PC-3 (cell line): Measurements from ENCODE around the gene C3orf22. TPM values are rescaled to one million over a fixed set of nuclear protein-coding genes. Genes with fewer than 3 reads are reported as not detected.

Source experiments
- ATAC-seq: fragments of 200-7000 bp; cut with Tn5 transposase; 2 replicates; pipeline ENCODE4 v1.9.1; 2020; ENCODE audit warnings: mild to moderate bottlenecking, moderate library complexity
- BruUV-seq: library from RNA; stranded (reverse); fragments of 400-500 nt; replicated peaks from 2 replicates; lab custom pipeline; 2021; lab: Mats Ljungman, UMichigan
- CTCF ChIA-PET: fragments of 300-600 bp; sonication (Branson Sonifier 250); formaldehyde crosslinking; loops from one replicate; lab custom pipeline; 2022; ENCODE audit warnings: antibody characterized with exemption; lab: Charles Lee
- POLR2A ChIA-PET: fragments of 300-600 bp; sonication (Branson Sonifier 250); formaldehyde crosslinking; loops from one replicate; lab custom pipeline; 2022; ENCODE audit warnings: antibody characterized with exemption; ENCODE audit not compliant: unreplicated experiment; lab: Charles Lee
- DNase-seq: peaks from one replicate; pipeline ENCODE4 v3.0.0-alpha.2; 2015
- H2AFZ ChIP-seq: fragments of 300-600 bp; sonication (generic); 2 replicates; pipeline ENCODE4 v1.6.0; 2016; ENCODE audit warnings: antibody characterized with exemption, low read length
- H3F3A ChIP-seq: fragments of 300-600 bp; sonication (generic); one replicate; pipeline ENCODE4 v1.6.0; 2017; ENCODE audit warnings: antibody characterized with exemption, low read length, control low read depth, mild to moderate bottlenecking; ENCODE audit not compliant: unreplicated experiment
- H3K27ac ChIP-seq: fragments of 300-600 bp; sonication (generic); 2 replicates; pipeline ENCODE4 v1.5.1; 2016; ENCODE audit warnings: mild to moderate bottlenecking, low read length
- H3K27me3 ChIP-seq: fragments of 300-600 bp; sonication (generic); 2 replicates; pipeline ENCODE4 v1.6.1; 2016; ENCODE audit warnings: low read length, mixed read lengths
- H3K36me3 ChIP-seq: fragments of 300-600 bp; sonication (generic); 2 replicates; pipeline ENCODE4 v1.6.1; 2016; ENCODE audit warnings: low read depth, mixed run types, low read length, mixed read lengths
- H3K4me1 ChIP-seq: fragments of 300-600 bp; sonication (generic); 2 replicates; pipeline ENCODE4 v1.5.1; 2016; ENCODE audit warnings: low read length; ENCODE audit not compliant: insufficient read depth
- H3K4me2 ChIP-seq: fragments of 300-600 bp; sonication (generic); 2 replicates; pipeline ENCODE4 v1.6.0; 2016; ENCODE audit warnings: low read length
- H3K4me3 ChIP-seq: fragments of 300-600 bp; sonication (generic); 2 replicates; pipeline ENCODE4 v1.5.1; 2016; ENCODE audit warnings: mild to moderate bottlenecking, low read length, mixed read lengths
- H3K79me2 ChIP-seq: fragments of 300-600 bp; sonication (generic); 2 replicates; pipeline ENCODE4 v1.6.1; 2017; ENCODE audit warnings: low read length, mixed read lengths
- H3K9ac ChIP-seq: fragments of 300-600 bp; sonication (generic); 2 replicates; pipeline ENCODE4 v1.6.0; 2016; ENCODE audit warnings: mild to moderate bottlenecking, low read length
- H3K9me2 ChIP-seq: fragments of 300-600 bp; sonication (generic); replicated peaks from 2 replicates; pipeline ENCODE4 v1.6.1; 2016; ENCODE audit warnings: mixed run types, low read length, mixed read lengths
- H3K9me3 ChIP-seq: fragments of 300-600 bp; sonication (generic); 2 replicates; pipeline ENCODE4 v1.6.1; 2016; ENCODE audit warnings: low read length, mixed read lengths
- H4K20me1 ChIP-seq: fragments of 300-600 bp; sonication (generic); 2 replicates; pipeline ENCODE4 v1.6.1; 2016; ENCODE audit warnings: low read length, mixed read lengths
- EZH2 ChIP-seq: fragments of 300-600 bp; sonication (generic); IDR thresholded peaks from one replicate; pipeline ENCODE4 v1.6.1; 2017; ENCODE audit warnings: antibody characterized with exemption, mild to moderate bottlenecking, low read length; ENCODE audit not compliant: unreplicated experiment
- EZH2phosphoT487 ChIP-seq: fragments of 300-600 bp; sonication (generic); IDR thresholded peaks from 2 replicates; pipeline ENCODE4 v1.6.1; 2018; ENCODE audit warnings: mild to moderate bottlenecking, antibody characterized with exemption, low read length, borderline replicate concordance
- intact Hi-C: fragments of 100-400 bp; cut with micrococcal nuclease; formaldehyde crosslinking; loops from 2 replicates; pipeline ENCODE4 v1.9.0; 2023
- total RNA-seq: library from RNA; depleted of rRNA; stranded (reverse); fragments of >200 nt; gene quantifications from 2 replicates; pipeline ENCODE4 v1.2.3, GENCODE V29; 2014
- TF ChIP-seq, protein P1 (sequence below): fragments of 300-600 bp; sonication (generic); conservative IDR thresholded peaks from 2 replicates; pipeline ENCODE4 v1.5.1; 2017; ENCODE audit warnings: antibody characterized with exemption, low read depth, mild to moderate bottlenecking, low read length

The C3orf22 gene
- total RNA-seq, 1 experiment from 2014 or later: not detected

DNA sequence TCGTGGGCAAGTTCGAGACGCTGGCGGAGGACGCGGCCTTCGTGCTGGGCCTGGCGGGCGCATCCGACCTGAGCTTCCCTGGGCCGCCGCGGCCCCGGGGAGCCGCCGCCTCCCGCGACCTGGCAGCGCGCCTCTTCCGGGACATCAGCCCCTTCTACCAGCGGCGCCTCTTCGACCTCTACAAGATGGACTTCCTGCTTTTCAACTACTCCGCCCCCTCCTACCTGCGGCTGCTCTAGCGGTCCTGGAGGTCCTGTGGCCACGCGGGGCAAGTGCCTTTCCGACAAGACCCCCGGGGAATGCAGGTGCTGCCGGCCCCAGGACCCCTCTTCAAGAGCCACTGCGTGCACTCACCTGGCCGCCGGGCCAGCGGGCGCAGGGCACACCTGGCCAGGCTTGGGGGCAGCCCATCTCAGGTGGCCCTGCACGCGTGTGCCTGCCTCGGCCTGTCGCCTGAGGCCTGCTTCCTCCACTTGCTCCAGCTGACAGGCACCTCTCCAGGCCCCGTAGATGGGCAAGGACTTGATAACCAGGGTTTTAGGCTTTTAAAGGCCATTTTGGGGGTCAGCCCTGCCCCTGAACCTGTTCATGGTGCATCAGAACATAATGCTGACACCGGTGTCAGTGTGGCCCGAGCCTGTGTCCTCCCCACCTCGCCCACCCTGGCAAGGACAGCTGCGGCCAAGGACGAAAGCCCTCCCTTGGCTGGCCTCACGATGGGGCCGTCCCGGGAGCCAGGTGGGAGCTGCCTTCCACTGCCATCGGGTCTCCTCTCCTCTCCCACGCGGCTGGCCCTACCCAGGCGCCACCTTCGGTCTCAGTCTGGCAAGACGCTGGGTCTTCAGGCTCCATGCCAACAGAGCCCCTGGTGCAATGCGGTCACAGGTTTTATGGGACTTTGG is 16.1 kb downstream of the C3orf22 start:
- DNase-seq: no peak
- Histone ChIP-seq H3K79me2 (no peaks in the 10 kb centered on the region), H2AFZ (no peak overlapping the region), H3K9me2 (no peaks in the 10 kb centered on the region), H3K4me2 (no peak overlapping the region), H3K9me3 (no peaks in the 10 kb centered on the region), H3K4me1 (peaks cover 14% of the 10 kb centered on the region), H3K9ac (no peak overlapping the region), H4K20me1 (no peaks in the 10 kb centered on the region), H3K27me3 (0 out of 2 replicates have a peak, but pooled peaks cover 10% of the 10 kb centered on the region), H3K27ac (no peak overlapping the region), H3K36me3 (no peaks in the 10 kb centered on the region), H3F3A (no peaks in the 10 kb centered on the region), H3K4me3 (no peak overlapping the region)
- no TSS peak for BruUV-seq
- ChIA-PET CTCF (no interaction called here), POLR2A (no interaction called here)
- intact Hi-C loops: no loop called here
- ATAC-seq: no peak
- TF ChIP-seq, protein P1, sequence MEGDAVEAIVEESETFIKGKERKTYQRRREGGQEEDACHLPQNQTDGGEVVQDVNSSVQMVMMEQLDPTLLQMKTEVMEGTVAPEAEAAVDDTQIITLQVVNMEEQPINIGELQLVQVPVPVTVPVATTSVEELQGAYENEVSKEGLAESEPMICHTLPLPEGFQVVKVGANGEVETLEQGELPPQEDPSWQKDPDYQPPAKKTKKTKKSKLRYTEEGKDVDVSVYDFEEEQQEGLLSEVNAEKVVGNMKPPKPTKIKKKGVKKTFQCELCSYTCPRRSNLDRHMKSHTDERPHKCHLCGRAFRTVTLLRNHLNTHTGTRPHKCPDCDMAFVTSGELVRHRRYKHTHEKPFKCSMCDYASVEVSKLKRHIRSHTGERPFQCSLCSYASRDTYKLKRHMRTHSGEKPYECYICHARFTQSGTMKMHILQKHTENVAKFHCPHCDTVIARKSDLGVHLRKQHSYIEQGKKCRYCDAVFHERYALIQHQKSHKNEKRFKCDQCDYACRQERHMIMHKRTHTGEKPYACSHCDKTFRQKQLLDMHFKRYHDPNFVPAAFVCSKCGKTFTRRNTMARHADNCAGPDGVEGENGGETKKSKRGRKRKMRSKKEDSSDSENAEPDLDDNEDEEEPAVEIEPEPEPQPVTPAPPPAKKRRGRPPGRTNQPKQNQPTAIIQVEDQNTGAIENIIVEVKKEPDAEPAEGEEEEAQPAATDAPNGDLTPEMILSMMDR: no peak
- no peak for TF ChIP-seq EZH2phosphoT487
- no peak for TF ChIP-seq EZH2

DNA sequence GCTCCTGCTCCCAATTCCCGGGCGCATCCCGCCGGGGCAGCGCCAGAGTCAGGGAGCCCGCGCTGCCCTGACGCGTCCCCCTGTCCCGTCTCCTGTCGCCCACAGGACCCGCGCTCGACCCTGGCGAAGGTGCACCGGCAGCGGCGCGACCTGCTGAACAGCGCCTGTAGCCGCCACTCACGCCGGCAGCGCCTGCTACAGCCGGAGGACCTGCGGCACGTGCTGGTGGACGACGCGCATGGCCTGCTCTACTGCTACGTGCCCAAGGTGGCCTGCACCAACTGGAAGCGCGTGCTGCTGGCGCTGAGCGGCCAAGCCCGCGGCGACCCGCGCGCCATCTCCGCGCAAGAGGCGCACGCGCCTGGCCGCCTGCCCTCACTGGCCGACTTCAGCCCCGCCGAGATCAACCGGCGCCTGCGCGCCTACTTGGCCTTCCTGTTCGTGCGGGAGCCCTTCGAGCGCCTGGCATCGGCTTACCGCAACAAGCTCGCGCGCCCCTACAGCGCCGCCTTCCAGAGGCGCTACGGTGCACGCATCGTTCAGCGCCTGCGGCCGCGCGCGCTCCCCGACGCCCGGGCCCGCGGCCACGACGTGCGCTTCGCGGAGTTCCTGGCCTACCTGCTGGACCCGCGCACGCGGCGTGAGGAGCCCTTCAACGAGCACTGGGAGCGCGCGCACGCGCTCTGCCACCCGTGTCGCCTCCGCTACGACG is 16.9 kb downstream of the C3orf22 start:
- ChIA-PET POLR2A (no interaction called here), CTCF (no interaction called here)
- no peaks in the 10 kb centered on the region for H3K9me2 ChIP-seq
- H3K4me2 ChIP-seq: no peak overlapping the region
- BruUV-seq: no TSS peak
- no peaks in the 10 kb centered on the region for H3F3A ChIP-seq
- peaks cover 14% of the 10 kb centered on the region for H3K4me1 ChIP-seq
- no peak for DNase-seq
- no peak overlapping the region for H2AFZ ChIP-seq
- no peaks in the 10 kb centered on the region for H3K36me3 ChIP-seq
- H4K20me1 ChIP-seq: no peaks in the 10 kb centered on the region
- H3K4me3 ChIP-seq: no peak overlapping the region
- no peak for ATAC-seq
- H3K27ac ChIP-seq: no peak overlapping the region
- TF ChIP-seq, protein P1: no peak
- TF ChIP-seq EZH2: no peak
- no peak for TF ChIP-seq EZH2phosphoT487
- intact Hi-C loops: no loop called here
- H3K9me3 ChIP-seq: no peaks in the 10 kb centered on the region
- 0 out of 2 replicates have a peak, but pooled peaks cover 3% of the 10 kb centered on the region for H3K27me3 ChIP-seq
- no peaks in the 10 kb centered on the region for H3K79me2 ChIP-seq
- H3K9ac ChIP-seq: no peak overlapping the region
